Testis (tissue), 3 donors: ENCODE data around the gene NT5M. TPM values are rescaled to one million over a fixed set of nuclear protein-coding genes. Genes with fewer than 3 reads are reported as not detected.

Experiments used
- DNase-seq: peaks from one replicate; pipeline ENCODE4 v3.0.0-alpha.2; 2019
- H3K27ac ChIP-seq, 2 donors: fragments of 200-600 bp; sonication (generic); one replicate each; pipeline ENCODE4 v1.5.1; 2019
- H3K27me3 ChIP-seq: fragments of 200-600 bp; sonication (generic); one replicate; pipeline ENCODE4 v1.5.1; 2019
- H3K36me3 ChIP-seq: fragments of 200-600 bp; sonication (generic); one replicate; pipeline ENCODE4 v1.5.1; 2017; ENCODE audit warnings: low read depth; ENCODE audit errors: missing control alignments
- H3K4me1 ChIP-seq: fragments of 200-600 bp; sonication (generic); one replicate; pipeline ENCODE4 v1.5.1; 2019
- H3K4me3 ChIP-seq, 2 donors: fragments of 200-600 bp; sonication (generic); one replicate each; pipeline ENCODE4 v1.5.1; 2017 to 2019
- H3K9me3 ChIP-seq: fragments of 200-600 bp; sonication (generic); one replicate; pipeline ENCODE4 v1.5.1; 2017
- POLR2A ChIP-seq: fragments of 450-650 bp; IDR thresholded peaks from one replicate; pipeline ENCODE4 v1.6.1; 2017; ENCODE audit warnings: antibody characterized with exemption, mild to moderate bottlenecking, moderate library complexity
- WGBS, 2 donors: methylation state at CpG; one replicate each; pipeline ENCODE4 v1.1.5; 2018; 5-methylcytosine and 5-hydroxymethylcytosine counted together
- intact Hi-C: fragments of 100-400 bp; cut with DNase I; formaldehyde crosslinking; loops from one replicate; pipeline ENCODE4 v1.15.1; 2023; ENCODE audit warnings: low total_unique reads
- polyA plus RNA-seq: library from polyadenylated mRNA; stranded (reverse); fragments of 350-450 nt; fragmentation: Illumina TruSeq; extraction: RNeasy Lipid Tissue Mini Kit (QIAGEN cat#74804); gene quantifications from one replicate; pipeline ENCODE4 v1.2.3, GENCODE V29; 2014; ENCODE audit warnings: low read depth, low replicate concordance; ENCODE audit not compliant: insufficient read depth
- total RNA-seq, 2 donors: library from RNA; depleted of rRNA; stranded (reverse); fragments of >200 nt; gene quantifications; one replicate each; pipeline ENCODE4 v1.2.3, GENCODE V29; 2016
- TF ChIP-seq, protein P1 (sequence below), 3 experiments: fragments of 450-650 bp in 2 of 3; fragments of 200-600 bp in 1 of 3; sonication (generic) in 1 of 3; IDR thresholded peaks; one replicate each; pipeline ENCODE4 v1.5.1; 2016 to 2019; ENCODE audit warnings: antibody characterized with exemption in 3 of 3, mild to moderate bottlenecking in 2 of 3, moderate library complexity in 1 of 3

Gene NT5M
- total and polyA plus RNA-seq, 3 donors from 2014 or later: 26.1 to 47.5 (median 33.5) TPM

DNA sequence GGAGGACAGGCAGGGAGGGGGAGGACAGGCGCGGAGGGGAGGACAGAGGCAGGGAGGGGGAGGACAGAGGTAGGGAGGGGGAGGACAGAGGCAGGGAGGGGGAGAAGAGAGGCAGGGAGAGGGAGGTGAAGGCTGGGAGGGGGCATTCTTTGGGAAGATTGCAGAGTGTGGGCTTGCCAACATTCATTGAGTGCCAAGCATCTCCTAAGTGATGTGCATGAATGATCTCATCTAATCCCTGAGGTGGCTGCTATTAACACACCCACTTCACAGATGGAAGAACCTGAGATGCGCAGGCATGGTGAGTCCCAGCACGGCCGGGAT lies 58.3 kb downstream of the NT5M start:
- no peak for DNase-seq
- no peaks in the 10 kb centered on the region for H3K27me3 ChIP-seq
- H3K4me3 ChIP-seq: no peak overlapping the region
- no peaks in the 10 kb centered on the region for H3K9me3 ChIP-seq
- no peak for TF ChIP-seq POLR2A
- TF ChIP-seq, protein P1, sequence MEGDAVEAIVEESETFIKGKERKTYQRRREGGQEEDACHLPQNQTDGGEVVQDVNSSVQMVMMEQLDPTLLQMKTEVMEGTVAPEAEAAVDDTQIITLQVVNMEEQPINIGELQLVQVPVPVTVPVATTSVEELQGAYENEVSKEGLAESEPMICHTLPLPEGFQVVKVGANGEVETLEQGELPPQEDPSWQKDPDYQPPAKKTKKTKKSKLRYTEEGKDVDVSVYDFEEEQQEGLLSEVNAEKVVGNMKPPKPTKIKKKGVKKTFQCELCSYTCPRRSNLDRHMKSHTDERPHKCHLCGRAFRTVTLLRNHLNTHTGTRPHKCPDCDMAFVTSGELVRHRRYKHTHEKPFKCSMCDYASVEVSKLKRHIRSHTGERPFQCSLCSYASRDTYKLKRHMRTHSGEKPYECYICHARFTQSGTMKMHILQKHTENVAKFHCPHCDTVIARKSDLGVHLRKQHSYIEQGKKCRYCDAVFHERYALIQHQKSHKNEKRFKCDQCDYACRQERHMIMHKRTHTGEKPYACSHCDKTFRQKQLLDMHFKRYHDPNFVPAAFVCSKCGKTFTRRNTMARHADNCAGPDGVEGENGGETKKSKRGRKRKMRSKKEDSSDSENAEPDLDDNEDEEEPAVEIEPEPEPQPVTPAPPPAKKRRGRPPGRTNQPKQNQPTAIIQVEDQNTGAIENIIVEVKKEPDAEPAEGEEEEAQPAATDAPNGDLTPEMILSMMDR (IDR thresholded peaks at IDR 0.05): no peak
- intact Hi-C loops: no loop called here
- H3K4me1 ChIP-seq: peaks cover 6% of the 10 kb centered on the region
- H3K36me3 ChIP-seq: no peaks in the 10 kb centered on the region
- no peak overlapping the region for H3K27ac ChIP-seq
- WGBS, 2 donors: 66 to 70% methylated on average over 5 of the region's 5 CpGs

DNA sequence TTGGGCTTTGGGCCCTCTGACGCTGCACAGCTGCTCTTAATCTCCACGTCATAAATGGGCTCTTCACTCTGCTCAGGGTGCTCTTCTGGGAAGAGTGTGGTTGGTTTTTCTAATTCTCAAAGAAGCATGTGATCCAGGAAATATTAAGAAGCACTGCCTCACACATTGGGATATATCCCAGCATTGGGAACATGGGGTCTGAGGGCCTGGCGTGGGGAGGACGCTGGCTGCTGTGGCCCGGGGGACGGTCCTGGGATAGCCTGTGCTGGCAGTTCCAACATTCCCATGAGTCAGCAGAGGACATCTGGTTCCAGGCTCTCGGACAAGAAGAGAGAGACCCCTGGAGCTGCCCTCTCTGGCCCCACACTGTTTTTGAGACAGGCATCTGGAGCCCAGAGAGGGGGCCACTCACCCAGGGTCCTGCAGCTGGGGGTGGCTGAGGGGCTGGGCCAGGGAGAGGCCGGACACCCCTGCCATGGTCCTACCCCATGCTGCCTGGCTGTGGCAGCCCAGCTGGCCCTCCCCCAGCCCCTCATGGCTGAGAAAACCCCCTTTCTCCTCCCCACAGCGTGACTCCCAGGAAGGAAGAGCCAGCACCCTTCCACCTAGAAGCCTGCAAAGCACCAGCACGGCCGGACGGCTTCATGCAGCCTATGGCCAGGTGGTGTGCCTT lies 58.8 kb downstream of the NT5M start:
- TF ChIP-seq, protein P1 (IDR thresholded peaks at IDR 0.05): no peak
- TF ChIP-seq POLR2A: no peak
- WGBS, 2 donors: 55 to 67% methylated on average over 6 to 12 of the region's 12 CpGs

DNA sequence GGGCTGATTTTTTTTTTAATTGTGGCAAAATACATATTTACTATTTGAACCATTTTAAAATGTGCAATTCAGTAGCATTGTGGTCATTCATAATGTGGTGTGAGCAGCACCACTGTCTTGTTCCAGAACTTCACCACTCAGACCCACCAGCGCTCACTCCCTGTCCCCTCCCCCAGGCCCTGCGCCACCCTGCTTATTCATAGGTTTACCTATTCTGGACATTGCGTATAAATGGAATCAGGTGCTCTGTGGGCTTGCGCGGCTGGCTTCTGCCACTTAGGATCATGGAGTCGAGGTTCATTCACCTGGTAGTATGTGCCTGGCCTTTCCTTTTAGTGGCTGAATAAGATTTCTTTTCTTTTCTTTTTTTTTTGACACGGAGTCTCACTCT lies 59.4 kb downstream of the NT5M start:
- no peak for DNase-seq
- no peak overlapping the region for H3K4me3 ChIP-seq
- 92 to 93% methylated on average over 7 of the region's 7 CpGs for WGBS, 2 donors
- H3K36me3 ChIP-seq: no peaks in the 10 kb centered on the region
- no peaks in the 10 kb centered on the region for H3K9me3 ChIP-seq
- no peaks in the 10 kb centered on the region for H3K27me3 ChIP-seq
- H3K4me1 ChIP-seq: peaks cover 9% of the 10 kb centered on the region
- intact Hi-C loops: no loop called here
- TF ChIP-seq, protein P1 (IDR thresholded peaks at IDR 0.05): no peak
- H3K27ac ChIP-seq: peak overlapping the region in 1 of 2 donors; percentile 67

More for the DNA sequence above, 58.8 kb downstream of the NT5M start:
- H3K27ac ChIP-seq: peak overlapping the region in 1 of 2 donors; percentile 67
- H3K36me3 ChIP-seq: no peaks in the 10 kb centered on the region
- H3K9me3 ChIP-seq: no peaks in the 10 kb centered on the region
- intact Hi-C loops: no loop called here
- peaks cover 8% of the 10 kb centered on the region for H3K4me1 ChIP-seq
- no peaks in the 10 kb centered on the region for H3K27me3 ChIP-seq
- H3K4me3 ChIP-seq: no peak overlapping the region
- no peak for DNase-seq

DNA sequence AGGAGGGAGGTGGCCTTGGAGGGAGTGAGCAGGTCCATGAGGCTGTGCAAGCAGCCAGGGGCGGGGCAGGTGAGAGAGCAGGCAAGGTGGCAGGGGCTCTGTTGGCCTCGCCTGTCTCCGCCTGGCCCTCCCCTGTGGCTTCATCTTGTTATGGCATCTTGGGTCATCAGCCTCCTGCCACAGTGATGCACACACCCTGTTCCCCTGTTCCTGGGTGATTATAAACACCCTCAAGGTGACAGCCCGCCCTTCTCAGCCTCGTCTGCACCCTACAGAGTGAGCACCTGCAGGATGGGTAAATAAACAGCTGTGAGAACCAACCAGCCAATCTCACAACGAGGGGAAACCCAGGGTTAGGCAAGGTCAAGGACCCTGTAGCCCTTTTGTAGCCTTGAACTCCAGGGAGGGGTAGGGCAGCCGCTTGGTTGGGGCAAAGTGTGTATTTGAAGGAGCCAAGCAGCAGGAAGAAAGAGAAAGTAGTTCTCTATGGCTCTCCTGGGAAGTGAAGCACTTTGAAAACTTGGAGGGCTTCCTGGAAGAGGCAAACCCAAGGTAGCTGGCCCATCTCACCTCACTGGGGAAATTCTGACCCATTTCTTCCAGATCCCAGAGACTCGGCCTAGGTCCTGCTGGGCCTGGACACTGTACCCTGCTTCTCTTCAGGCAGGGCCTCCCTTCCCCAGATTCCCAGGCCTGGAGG lies 60.6 kb downstream of the NT5M start:
- TF ChIP-seq, protein P1 (IDR thresholded peaks at IDR 0.05): no peak
- TF ChIP-seq POLR2A: no peak
- WGBS, 2 donors: 77 to 87% methylated on average over 8 of the region's 8 CpGs
- H3K4me1 ChIP-seq: peaks cover 9% of the 10 kb centered on the region
- no peak overlapping the region for H3K4me3 ChIP-seq
- H3K9me3 ChIP-seq: no peaks in the 10 kb centered on the region
- no peak for DNase-seq
- no peak overlapping the region for H3K27ac ChIP-seq
- H3K36me3 ChIP-seq: no peaks in the 10 kb centered on the region
- H3K27me3 ChIP-seq: no peaks in the 10 kb centered on the region
- intact Hi-C loops: no loop called here

DNA sequence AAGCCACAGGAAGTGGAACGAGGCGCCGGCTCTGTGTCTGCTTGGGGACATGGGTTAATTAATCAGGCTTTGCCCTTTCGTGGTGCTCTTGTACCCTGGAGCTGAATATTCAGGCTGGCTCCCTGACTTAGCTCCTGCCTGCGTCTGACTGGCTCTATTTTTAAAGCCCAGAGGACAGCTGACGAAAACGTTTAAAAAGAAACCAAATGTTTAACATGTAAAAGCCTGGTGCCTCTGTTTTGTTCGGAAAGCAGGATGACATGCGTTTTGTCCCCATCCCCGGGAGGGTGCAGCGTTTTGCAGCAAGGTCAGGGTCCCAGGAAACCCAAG lies 61.1 kb downstream of the NT5M start:
- H3K27me3 ChIP-seq: no peaks in the 10 kb centered on the region
- no peak for DNase-seq
- TF ChIP-seq, protein P1 (IDR thresholded peaks at IDR 0.05): no peak
- TF ChIP-seq POLR2A: no peak
- WGBS, 2 donors: 70 to 75% methylated on average over 11 of the region's 11 CpGs
- H3K4me1 ChIP-seq: peaks cover 9% of the 10 kb centered on the region
- H3K4me3 ChIP-seq: no peak overlapping the region
- no peak overlapping the region for H3K27ac ChIP-seq
- no peaks in the 10 kb centered on the region for H3K36me3 ChIP-seq
- H3K9me3 ChIP-seq: no peaks in the 10 kb centered on the region
- intact Hi-C loops: no loop called here
